B cell (primary cell): Measurements from ENCODE around the gene EGFL7. TPM values are rescaled to one million over a fixed set of nuclear protein-coding genes. Genes with fewer than 3 reads are reported as not detected.

ENCODE experiments used
- ATAC-seq: fragments of 200-7000 bp; cut with Tn5 transposase; one replicate; pipeline ENCODE4 v1.10.0; 2021; ENCODE audit warnings: low read depth, mild to moderate bottlenecking, moderate number of reproducible peaks, moderate library complexity
- CTCF ChIA-PET: fragments of 350-600 bp; sonication (Branson Sonifier 250); formaldehyde crosslinking; loops from one replicate; lab custom pipeline; 2021; ENCODE audit warnings: antibody characterized with exemption, inconsistent platforms; lab: Charles Lee
- POLR2A ChIA-PET: fragments of 350-600 bp; sonication (Branson Sonifier 250); formaldehyde crosslinking; loops from one replicate; lab custom pipeline; 2021; ENCODE audit warnings: antibody characterized with exemption; lab: Charles Lee
- DNase-seq: peaks from one replicate; pipeline ENCODE4 v3.0.0; 2013
- H2AFZ ChIP-seq: 2 replicates; pipeline ENCODE4 v1.6.1; 2012; ENCODE audit warnings: mild to moderate bottlenecking, low read depth, low read length; ENCODE audit not compliant: insufficient read depth, poor library complexity, severe bottlenecking
- H3K27ac ChIP-seq, 2 donors: 1 replicate in 1 of 2; 2 replicates in 1 of 2; pipeline ENCODE4 v1.5.1; 2012 to 2013; ENCODE audit warnings: low read length in 2 of 2, mild to moderate bottlenecking in 2 of 2, moderate library complexity in 1 of 2
- H3K27me3 ChIP-seq, 4 experiments: fragments of 200-600 bp in 1 of 4; sonication (generic) in 1 of 4; replicated peaks in 1 of 4; 1 replicate in 2 of 4; 2 replicates in 2 of 4; pipeline versions ENCODE4 v1.6.1 to v1.7.0; 2013 to 2016; ENCODE audit warnings: low read length in 3 of 4, mild to moderate bottlenecking in 2 of 4, mixed read lengths in 1 of 4, moderate library complexity in 1 of 4; ENCODE audit not compliant: insufficient read depth in 4 of 4, control insufficient read depth in 3 of 4; ENCODE audit errors: control extremely low read depth in 1 of 4
- H3K36me3 ChIP-seq, 2 experiments: replicated peaks in 1 of 2; 1 replicate in 1 of 2; 2 replicates in 1 of 2; pipeline versions ENCODE4 v1.6.1 to v1.7.1; 2013; ENCODE audit warnings: low read length in 1 of 2; ENCODE audit not compliant: insufficient read depth in 2 of 2, control insufficient read depth in 1 of 2; ENCODE audit errors: control extremely low read depth in 1 of 2, extremely low read depth in 1 of 2
- H3K4me1 ChIP-seq, 2 donors: fragments of 200-600 bp in 1 of 2; sonication (generic) in 1 of 2; 1 replicate in 1 of 2; 2 replicates in 1 of 2; pipeline versions ENCODE4 v1.5.1 to v1.6.1; 2013 to 2017; ENCODE audit warnings: low read length in 2 of 2; ENCODE audit not compliant: control insufficient read depth in 2 of 2, insufficient read depth in 2 of 2
- H3K4me2 ChIP-seq: replicated peaks from 2 replicates; pipeline ENCODE3; 2012; ENCODE audit warnings: mild to moderate bottlenecking, low read depth, low read length; ENCODE audit not compliant: poor library complexity, severe bottlenecking
- H3K4me3 ChIP-seq, 5 experiments: fragments of 200-600 bp in 1 of 5; sonication (generic) in 1 of 5; 1 replicate in 3 of 5; 2 replicates in 2 of 5; pipeline versions ENCODE4 v1.5.1 to v1.7.0; 2011 to 2016; ENCODE audit warnings: low read length in 4 of 5, mild to moderate bottlenecking in 4 of 5, low read depth in 2 of 5, control low read depth in 1 of 5, moderate library complexity in 1 of 5; ENCODE audit not compliant: insufficient read depth in 1 of 5; ENCODE audit errors: control extremely low read depth in 1 of 5, extremely low read depth in 1 of 5
- H3K79me2 ChIP-seq: fragments of 200-600 bp; sonication (generic); one replicate; pipeline ENCODE4 v1.6.0; 2016; ENCODE audit warnings: low read length; ENCODE audit not compliant: control insufficient read depth, insufficient read depth
- H3K9ac ChIP-seq: fragments of 200-600 bp; sonication (generic); 2 replicates; pipeline ENCODE4 v1.6.1; 2017; ENCODE audit warnings: mild to moderate bottlenecking, low read length, moderate library complexity
- H3K9me3 ChIP-seq, 3 donors: one replicate each; pipeline versions ENCODE4 v1.6.1 to v1.7.1; 2013; ENCODE audit warnings: low read length in 2 of 3; ENCODE audit not compliant: control insufficient read depth in 2 of 3, insufficient read depth in 1 of 3; ENCODE audit errors: control extremely low read depth in 1 of 3
- H4K20me1 ChIP-seq: 2 replicates; pipeline ENCODE4 v1.6.0; 2012; ENCODE audit warnings: mild to moderate bottlenecking, low read length; ENCODE audit not compliant: insufficient read depth, control insufficient read depth, poor library complexity, severe bottlenecking
- H3K27ac Mint-ChIP-seq: one replicate; pipeline ENCODE4 v1.8.0; 2021; ENCODE audit warnings: mixed read lengths
- H3K27me3 Mint-ChIP-seq: one replicate; pipeline ENCODE4 v1.8.0; 2021; ENCODE audit warnings: mixed read lengths
- H3K4me1 Mint-ChIP-seq: one replicate; pipeline ENCODE4 v1.8.0; 2021; ENCODE audit warnings: mixed read lengths
- H3K4me3 Mint-ChIP-seq: one replicate; pipeline ENCODE4 v1.8.0; 2021; ENCODE audit warnings: mixed read lengths
- H3K9me3 Mint-ChIP-seq: one replicate; pipeline ENCODE4 v1.8.0; 2022; ENCODE audit warnings: mixed read lengths; ENCODE audit not compliant: insufficient read depth
- EZH2 ChIP-seq: IDR thresholded peaks from 2 replicates; pipeline ENCODE4 v1.6.1; 2012; ENCODE audit warnings: borderline replicate concordance, low read depth, mild to moderate bottlenecking, moderate library complexity, low read length; ENCODE audit not compliant: insufficient read depth, poor library complexity, severe bottlenecking
- WGBS: methylation state at CpG from one replicate; pipeline ENCODE4 v1.1.5; 2013; ENCODE audit warnings: missing lambda C conversion rate; ENCODE audit not compliant: insufficient coverage; 5-methylcytosine and 5-hydroxymethylcytosine counted together
- intact Hi-C: fragments of 100-400 bp; cut with micrococcal nuclease; formaldehyde crosslinking; loops from one replicate; pipeline ENCODE4 v1.10.0; 2022
- polyA plus RNA-seq: library from polyadenylated mRNA; depleted of rRNA; stranded (reverse); fragments of >200 nt; gene quantifications from 2 replicates; pipeline ENCODE4 v1.2.3, GENCODE V29; 2012
- total RNA-seq, 2 donors: library from RNA; stranded (reverse); fragments of 120-200 nt in 1 of 2; gene quantifications; 1 replicate in 1 of 2; 2 replicates in 1 of 2; pipeline versions ENCODE4 v1.2.3 to v1.2.4, GENCODE V29; 2013 to 2022
- TF ChIP-seq, protein P1 (sequence below): fragments of 200-600 bp; IDR thresholded peaks from one replicate; pipeline ENCODE4 v1.8.0; 2022; ENCODE audit warnings: antibody characterized with exemption, mild to moderate bottlenecking

Gene EGFL7
- total and polyA plus RNA-seq, 2 donors (not counting 1 experiment from before 2014, with no cell fraction given) = 0.34 TPM; not detected in 1

DNA sequence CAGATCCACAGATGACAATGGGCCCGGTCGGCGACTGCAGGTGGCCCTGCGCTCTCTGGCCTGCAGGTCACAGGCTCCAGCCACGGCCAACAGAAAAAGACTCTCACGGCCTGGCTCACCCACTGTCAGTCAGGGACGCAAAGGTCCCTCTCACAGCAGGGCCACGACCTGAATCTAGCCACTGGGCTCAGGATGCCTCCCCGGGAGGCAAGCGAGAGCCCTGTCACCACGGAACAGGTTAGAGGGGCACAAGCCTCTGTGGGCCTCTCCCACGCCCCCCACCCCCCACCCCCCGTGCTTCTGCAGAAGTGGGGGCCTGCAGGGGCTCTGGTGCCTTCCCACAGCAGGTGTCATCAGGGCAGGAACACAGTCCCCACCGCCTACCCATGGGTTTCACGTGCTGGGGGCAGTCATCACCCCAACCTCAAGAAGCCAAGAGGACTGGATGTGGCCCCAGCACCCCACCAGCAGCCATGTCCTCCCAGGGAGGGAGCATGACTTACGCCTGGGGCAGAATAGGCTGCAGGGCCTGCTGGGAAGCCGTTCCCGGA, 17.3 kb upstream of the EGFL7 start:
- ATAC-seq (no peak), DNase-seq (no peak)
- Mint-ChIP-seq H3K4me3 (peak overlapping the region; percentile 16), H3K4me1 (peaks cover 24% of the 10 kb centered on the region), H3K27me3 (peaks cover 13% of the 10 kb centered on the region), H3K27ac (no peak overlapping the region), H3K9me3 (no peaks in the 10 kb centered on the region)
- TF ChIP-seq, protein P1, sequence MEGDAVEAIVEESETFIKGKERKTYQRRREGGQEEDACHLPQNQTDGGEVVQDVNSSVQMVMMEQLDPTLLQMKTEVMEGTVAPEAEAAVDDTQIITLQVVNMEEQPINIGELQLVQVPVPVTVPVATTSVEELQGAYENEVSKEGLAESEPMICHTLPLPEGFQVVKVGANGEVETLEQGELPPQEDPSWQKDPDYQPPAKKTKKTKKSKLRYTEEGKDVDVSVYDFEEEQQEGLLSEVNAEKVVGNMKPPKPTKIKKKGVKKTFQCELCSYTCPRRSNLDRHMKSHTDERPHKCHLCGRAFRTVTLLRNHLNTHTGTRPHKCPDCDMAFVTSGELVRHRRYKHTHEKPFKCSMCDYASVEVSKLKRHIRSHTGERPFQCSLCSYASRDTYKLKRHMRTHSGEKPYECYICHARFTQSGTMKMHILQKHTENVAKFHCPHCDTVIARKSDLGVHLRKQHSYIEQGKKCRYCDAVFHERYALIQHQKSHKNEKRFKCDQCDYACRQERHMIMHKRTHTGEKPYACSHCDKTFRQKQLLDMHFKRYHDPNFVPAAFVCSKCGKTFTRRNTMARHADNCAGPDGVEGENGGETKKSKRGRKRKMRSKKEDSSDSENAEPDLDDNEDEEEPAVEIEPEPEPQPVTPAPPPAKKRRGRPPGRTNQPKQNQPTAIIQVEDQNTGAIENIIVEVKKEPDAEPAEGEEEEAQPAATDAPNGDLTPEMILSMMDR = no peak
- TF ChIP-seq EZH2 = no peak
- 43% methylated on average over 13 of the region's 18 CpGs for WGBS
- Histone ChIP-seq H3K4me3 (no peak overlapping the region), H2AFZ (peak overlapping the region; percentile 34), H3K79me2 (no peaks in the 10 kb centered on the region), H3K27ac (no peak overlapping the region), H3K9me3 (peaks cover 0 to 17% (median 0%) of the 10 kb centered on the region in 3 donors), H3K27me3 (peaks cover 0 to 43% (median 21%) of the 10 kb centered on the region in 4 experiments), H3K36me3 (no peaks in the 10 kb centered on the region), H3K4me2 (peak overlapping the region; percentile 82), H3K4me1 (peaks cover 40 to 42% of the 10 kb centered on the region in 2 donors), H3K9ac (peak overlapping the region; percentile 51), H4K20me1 (no peaks in the 10 kb centered on the region)
- intact Hi-C loops = no loop called here
- CTCF ChIA-PET = interaction anchor here (1.5 to 8.2 kb wide), 4 partner anchors 16 to 159 kb away, joined by 3 to 55 read pairs (median 6); no protein-coding TSS in a partner anchor
- POLR2A ChIA-PET = no interaction called here
